ENCODE data around the gene TRPM3. TPM values are rescaled to one million over a fixed set of nuclear protein-coding genes. Genes with fewer than 3 reads are reported as not detected.
A peak's percentile ranks its signal among the peaks of the same experiment; 100 is the strongest.

Gene TRPM3
- total RNA-seq, 1 donor from 2014 or later = 0.35 TPM

DNA sequence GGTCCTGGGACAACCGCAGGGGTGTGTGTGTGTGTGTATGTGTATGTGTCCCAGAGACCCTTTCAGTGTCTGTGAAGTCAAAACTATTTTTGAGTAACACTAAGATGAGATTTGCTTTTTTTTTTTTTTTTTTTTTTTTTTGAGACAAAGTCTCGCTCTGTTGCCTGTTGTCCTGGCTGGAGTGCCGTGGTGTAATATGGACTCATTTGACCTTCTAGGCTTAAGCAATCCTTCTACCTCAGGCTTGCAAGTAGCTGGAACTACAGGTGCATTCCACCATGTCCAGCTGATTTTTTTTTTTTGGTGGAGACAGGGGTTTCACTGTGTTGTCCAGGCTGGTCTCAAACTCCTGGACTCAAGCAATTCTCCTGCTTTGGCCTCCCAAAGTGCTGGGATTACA, 609.6 kb downstream of the TRPM3 start:
- H3K4me1 ChIP-seq = no peaks in the 10 kb centered on the region
- intact Hi-C loops (cut with DNase I) = no loop called here

GRCh38 chr9:70510157-70510770, 611.2 kb downstream of the TRPM3 start:
- Histone ChIP-seq H3K36me3 (no peaks in the 10 kb centered on the region), H3K27me3 (no peaks in the 10 kb centered on the region), H3K27ac (no peak overlapping the region), H3K4me1 (peaks cover under 1% of the 10 kb centered on the region), H3K4me3 (no peak overlapping the region), H3K9me3 (no peaks in the 10 kb centered on the region)
- TF ChIP-seq CTCF (IDR thresholded peaks at IDR 0.05) = peak; percentile 64
- DNase-seq (peak; percentile 66), ATAC-seq (peak; percentile 82)
- intact Hi-C loops (cut with DNase I) = no loop called here

More for the DNA sequence above, 609.6 kb downstream of the TRPM3 start:
- H3K27me3 ChIP-seq = no peaks in the 10 kb centered on the region
- ATAC-seq (peak; percentile 38), DNase-seq (no peak)
- no peak for TF ChIP-seq CTCF (IDR thresholded peaks at IDR 0.05)
- H3K9me3 ChIP-seq = no peaks in the 10 kb centered on the region
- no peak overlapping the region for H3K27ac ChIP-seq
- H3K36me3 ChIP-seq = no peaks in the 10 kb centered on the region
- H3K4me3 ChIP-seq = no peak overlapping the region

- Histone ChIP-seq H3K9me3 (no peaks in the 10 kb centered on the region), H3K4me1 (peaks cover 7% of the 10 kb centered on the region), H3K27me3 (no peaks in the 10 kb centered on the region), H3K36me3 (no peaks in the 10 kb centered on the region), H3K27ac (no peak overlapping the region), H3K4me3 (no peak overlapping the region)
- ATAC-seq (no peak), DNase-seq (no peak)
- no peak for TF ChIP-seq CTCF (IDR thresholded peaks at IDR 0.05)
- intact Hi-C loops (cut with DNase I) = no loop called here
Measured at GRCh38 chr9:70506159-70506558, 615.3 kb downstream of the TRPM3 start.

GRCh38 chr9:70504834-70505233, 616.6 kb downstream of the TRPM3 start:
- no peak for TF ChIP-seq CTCF (IDR thresholded peaks at IDR 0.05)
- ATAC-seq (no peak), DNase-seq (no peak)
- Histone ChIP-seq H3K27me3 (no peaks in the 10 kb centered on the region), H3K36me3 (no peaks in the 10 kb centered on the region), H3K4me3 (no peak overlapping the region), H3K27ac (no peak overlapping the region), H3K9me3 (no peaks in the 10 kb centered on the region), H3K4me1 (peaks cover 7% of the 10 kb centered on the region)
- intact Hi-C loops (cut with DNase I) = no loop called here

GRCh38 chr9:70502690-70503089, 618.7 kb downstream of the TRPM3 start:
- Histone ChIP-seq H3K27me3 (no peaks in the 10 kb centered on the region), H3K36me3 (no peaks in the 10 kb centered on the region), H3K4me3 (no peak overlapping the region), H3K4me1 (peaks cover 7% of the 10 kb centered on the region), H3K27ac (peak overlapping the region; percentile 53), H3K9me3 (no peaks in the 10 kb centered on the region)
- ATAC-seq = no peak
- no peak for DNase-seq
- intact Hi-C loops (cut with DNase I) = no loop called here
- no peak for TF ChIP-seq CTCF (IDR thresholded peaks at IDR 0.05)

- Histone ChIP-seq H3K27ac (no peak overlapping the region), H3K27me3 (no peaks in the 10 kb centered on the region), H3K4me3 (no peak overlapping the region), H3K36me3 (no peaks in the 10 kb centered on the region), H3K9me3 (no peaks in the 10 kb centered on the region), H3K4me1 (peaks cover 7% of the 10 kb centered on the region)
- intact Hi-C loops (cut with DNase I) = no loop called here
- TF ChIP-seq CTCF (IDR thresholded peaks at IDR 0.05) = no peak
- ATAC-seq (no peak), DNase-seq (no peak)
Measured at GRCh38 chr9:70500793-70501192, 620.6 kb downstream of the TRPM3 start.

Measured in upper lobe of right lung (tissue), 1 donor.